ENCODE measurements around the gene PPIP5K2. TPM values are rescaled to one million over a fixed set of nuclear protein-coding genes. Genes with fewer than 3 reads are reported as not detected.

Gene PPIP5K2
- total RNA-seq, 1 donor from 2014 or later = 76.1 TPM

DNA sequence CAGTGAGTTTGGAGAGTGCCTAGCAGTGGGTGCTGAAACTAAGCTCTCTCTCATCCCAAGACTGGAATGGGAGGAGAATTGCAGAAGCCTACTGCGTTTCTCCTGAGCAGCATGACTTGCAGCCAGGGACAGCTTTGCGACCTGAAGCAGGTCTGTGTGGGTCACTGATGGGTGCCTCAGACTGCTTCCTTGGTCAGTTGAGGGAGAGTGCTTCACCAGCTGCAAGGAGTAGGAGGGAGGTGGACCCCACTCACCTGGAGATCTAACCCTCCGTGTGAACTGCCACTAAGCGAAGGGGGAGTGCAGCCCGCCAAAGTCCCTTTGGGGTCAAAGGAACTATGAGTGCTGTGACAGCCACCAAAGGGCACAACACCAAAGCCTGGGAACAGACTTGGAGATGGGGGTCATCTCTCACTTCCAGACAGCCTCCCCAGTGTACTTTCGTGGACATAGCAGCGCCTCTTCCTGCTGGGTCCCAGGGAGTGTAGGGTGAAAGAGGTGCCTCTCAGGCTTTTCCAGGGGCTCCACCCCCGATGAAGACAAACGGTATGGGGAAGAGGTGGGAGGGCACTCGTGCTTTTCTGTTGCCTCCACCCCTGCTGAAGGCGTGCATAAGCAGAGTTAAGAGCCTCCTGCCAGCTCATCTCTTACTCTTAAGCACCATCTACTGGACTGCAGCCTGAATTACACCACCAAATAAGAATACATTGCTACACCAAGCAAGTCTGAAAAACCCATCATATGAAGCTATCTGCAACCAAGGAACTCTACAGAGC lies 104.2 kb downstream of the PPIP5K2 start:
- TF ChIP-seq, protein P1, sequence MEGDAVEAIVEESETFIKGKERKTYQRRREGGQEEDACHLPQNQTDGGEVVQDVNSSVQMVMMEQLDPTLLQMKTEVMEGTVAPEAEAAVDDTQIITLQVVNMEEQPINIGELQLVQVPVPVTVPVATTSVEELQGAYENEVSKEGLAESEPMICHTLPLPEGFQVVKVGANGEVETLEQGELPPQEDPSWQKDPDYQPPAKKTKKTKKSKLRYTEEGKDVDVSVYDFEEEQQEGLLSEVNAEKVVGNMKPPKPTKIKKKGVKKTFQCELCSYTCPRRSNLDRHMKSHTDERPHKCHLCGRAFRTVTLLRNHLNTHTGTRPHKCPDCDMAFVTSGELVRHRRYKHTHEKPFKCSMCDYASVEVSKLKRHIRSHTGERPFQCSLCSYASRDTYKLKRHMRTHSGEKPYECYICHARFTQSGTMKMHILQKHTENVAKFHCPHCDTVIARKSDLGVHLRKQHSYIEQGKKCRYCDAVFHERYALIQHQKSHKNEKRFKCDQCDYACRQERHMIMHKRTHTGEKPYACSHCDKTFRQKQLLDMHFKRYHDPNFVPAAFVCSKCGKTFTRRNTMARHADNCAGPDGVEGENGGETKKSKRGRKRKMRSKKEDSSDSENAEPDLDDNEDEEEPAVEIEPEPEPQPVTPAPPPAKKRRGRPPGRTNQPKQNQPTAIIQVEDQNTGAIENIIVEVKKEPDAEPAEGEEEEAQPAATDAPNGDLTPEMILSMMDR (IDR thresholded peaks at IDR 0.05) = peak; percentile 67
- ATAC-seq (ENCODE audit: low read depth) (peak; percentile 97), DNase-seq (no peak)
- intact Hi-C loops (cut with micrococcal nuclease) = loop anchor here (1.0 to 2.0 kb wide), 4 partner anchors 34 to 688 kb away; partner anchors contain the start of gene MACIR
- H3K27me3 Mint-ChIP-seq = peaks cover 11% of the 10 kb centered on the region
- H3K4me3 Mint-ChIP-seq = no peak overlapping the region
- no peak overlapping the region for H3K27ac Mint-ChIP-seq
- POLR2A ChIA-PET = interaction anchor here (1.0 kb wide), 1 partner anchor 104 kb away, joined by 3 read pairs; the partner anchor contains the start of genes GIN1 and PPIP5K2
- no peaks in the 10 kb centered on the region for H3K36me3 Mint-ChIP-seq (ENCODE audit: low read depth)
- CTCF ChIA-PET = interaction anchor here (0.9 to 2.6 kb wide), 9 partner anchors 8 to 688 kb away, joined by 3 to 13 read pairs (median 4); partner anchors contain the start of gene MACIR
- H3K4me1 Mint-ChIP-seq = peaks cover 2% of the 10 kb centered on the region
- H3K9me3 Mint-ChIP-seq = peaks cover 4% of the 10 kb centered on the region

DNA sequence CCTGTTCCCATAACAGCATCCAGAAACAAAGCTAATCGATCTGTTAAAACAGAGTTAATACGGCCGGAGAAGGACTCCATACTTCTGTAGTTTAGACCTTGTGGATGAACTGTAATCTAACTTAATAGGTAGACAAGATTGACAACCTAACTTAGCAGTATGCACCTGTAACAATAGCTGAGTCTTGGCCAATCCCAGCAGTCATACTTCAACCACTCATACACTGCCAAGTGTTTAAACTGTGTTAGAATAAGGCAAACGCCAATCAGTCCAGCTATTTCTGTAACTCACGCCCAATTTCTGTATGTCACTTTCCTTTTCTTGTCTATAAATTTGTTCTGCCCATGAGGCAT lies 104.8 kb downstream of the PPIP5K2 start:
- intact Hi-C loops (cut with micrococcal nuclease) = loop anchor here (1.0 to 2.0 kb wide), 4 partner anchors 34 to 689 kb away; partner anchors contain the start of gene MACIR
- ChIA-PET POLR2A (interaction anchor here (1.0 kb wide), 1 partner anchor 105 kb away, joined by 3 read pairs; the partner anchor contains the start of genes GIN1 and PPIP5K2), CTCF (interaction anchor here (0.9 to 2.6 kb wide), 9 partner anchors 9 to 689 kb away, joined by 3 to 13 read pairs (median 4); partner anchors contain the start of gene MACIR)
- ATAC-seq (ENCODE audit: low read depth) (no peak), DNase-seq (no peak)
- peaks cover 11% of the 10 kb centered on the region for H3K27me3 Mint-ChIP-seq
- H3K4me1 Mint-ChIP-seq = peaks cover 2% of the 10 kb centered on the region
- no peak overlapping the region for H3K27ac Mint-ChIP-seq
- TF ChIP-seq, protein P1 (IDR thresholded peaks at IDR 0.05) = peak; percentile 4
- H3K4me3 Mint-ChIP-seq = no peak overlapping the region
- no peaks in the 10 kb centered on the region for H3K36me3 Mint-ChIP-seq (ENCODE audit: low read depth)
- H3K9me3 Mint-ChIP-seq = no peaks in the 10 kb centered on the region

DNA sequence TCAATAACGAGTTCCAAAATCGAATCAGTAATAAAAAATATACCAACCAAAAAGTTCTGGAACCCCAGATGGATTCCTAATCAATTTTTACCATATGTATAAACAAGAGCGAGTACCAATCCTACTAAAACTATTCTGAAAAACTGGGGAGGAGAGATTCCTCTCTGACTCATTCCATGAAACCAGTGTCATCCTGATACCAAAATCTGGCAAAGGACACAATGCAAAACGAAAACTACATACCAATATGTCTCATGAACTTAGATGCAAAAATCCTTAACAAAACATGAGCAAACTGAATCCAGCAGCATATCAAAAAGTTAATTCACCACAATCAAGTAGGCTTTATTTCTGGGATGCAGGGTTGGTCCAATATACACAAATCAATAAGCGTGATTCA lies 108.0 kb downstream of the PPIP5K2 start:
- intact Hi-C loops (cut with micrococcal nuclease) = no loop called here
- ATAC-seq (ENCODE audit: low read depth) = no peak
- DNase-seq = no peak
- no peak overlapping the region for H3K27ac Mint-ChIP-seq
- TF ChIP-seq, protein P1 (IDR thresholded peaks at IDR 0.05) = no peak
- peaks cover 11% of the 10 kb centered on the region for H3K27me3 Mint-ChIP-seq
- H3K4me1 Mint-ChIP-seq = peaks cover 2% of the 10 kb centered on the region
- CTCF ChIA-PET = no interaction called here
- POLR2A ChIA-PET = no interaction called here
- H3K9me3 Mint-ChIP-seq = no peaks in the 10 kb centered on the region
- H3K4me3 Mint-ChIP-seq = no peak overlapping the region
- H3K36me3 Mint-ChIP-seq (ENCODE audit: low read depth) = no peaks in the 10 kb centered on the region

DNA sequence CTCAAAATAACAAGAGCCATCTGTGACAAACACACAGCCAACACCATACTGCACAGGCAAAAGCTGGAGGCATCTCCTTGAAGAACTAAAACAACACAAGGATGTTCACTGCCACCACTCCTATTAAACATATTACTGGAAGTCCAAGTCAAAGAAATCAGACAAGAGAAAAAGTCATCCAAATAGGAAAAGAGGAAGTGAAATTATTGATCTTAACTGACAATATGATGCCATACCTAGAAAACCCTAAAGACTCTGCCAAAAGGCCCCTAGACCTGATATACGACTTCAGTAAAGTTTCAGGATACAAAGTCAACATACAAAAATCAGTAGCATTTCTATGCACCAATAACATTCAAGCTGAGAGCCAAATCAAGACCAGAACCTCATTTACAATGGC lies 108.5 kb downstream of the PPIP5K2 start:
- Mint-ChIP-seq H3K27me3 (peaks cover 11% of the 10 kb centered on the region), H3K36me3 (ENCODE audit: low read depth) (no peaks in the 10 kb centered on the region), H3K9me3 (no peaks in the 10 kb centered on the region), H3K4me3 (no peak overlapping the region), H3K4me1 (peaks cover 2% of the 10 kb centered on the region), H3K27ac (no peak overlapping the region)
- ATAC-seq (ENCODE audit: low read depth) (no peak), DNase-seq (no peak)
- ChIA-PET CTCF (no interaction called here), POLR2A (no interaction called here)
- intact Hi-C loops (cut with micrococcal nuclease) = no loop called here
- TF ChIP-seq, protein P1 (IDR thresholded peaks at IDR 0.05) = no peak

- ATAC-seq (ENCODE audit: low read depth) (peak; percentile 60), DNase-seq (no peak)
- no peak overlapping the region for H3K27ac Mint-ChIP-seq
- TF ChIP-seq, protein P1 (IDR thresholded peaks at IDR 0.05) = no peak
- H3K4me3 Mint-ChIP-seq = no peak overlapping the region
- no peaks in the 10 kb centered on the region for H3K4me1 Mint-ChIP-seq
- POLR2A ChIA-PET = interaction anchor here (1.2 kb wide), 1 partner anchor 26 kb away, joined by 4 read pairs; the partner anchor contains the start of gene MACIR
- CTCF ChIA-PET = interaction anchor here (1.0 to 3.3 kb wide), 4 partner anchors 26 to 243 kb away, joined by 3 to 23 read pairs (median 5); partner anchors contain the start of gene MACIR
- no peaks in the 10 kb centered on the region for H3K36me3 Mint-ChIP-seq (ENCODE audit: low read depth)
- H3K27me3 Mint-ChIP-seq = peaks cover 6% of the 10 kb centered on the region
- intact Hi-C loops (cut with micrococcal nuclease) = no loop called here
- H3K9me3 Mint-ChIP-seq = no peaks in the 10 kb centered on the region
Measured at GRCh38 chr5:103232393-103232999, 112.4 kb downstream of the PPIP5K2 start.
